ENCODE data around the gene KIF2A. TPM values are rescaled to one million over a fixed set of nuclear protein-coding genes. Genes with fewer than 3 reads are reported as not detected.

Gene KIF2A
- total and polyA plus RNA-seq, 9 of the 15 experiments (the other 6 are each of a cell fraction or from before 2014, with no cell fraction given) = 42.6 to 126 (median 77.6) TPM

- no peak overlapping the region for H3K27ac ChIP-seq (ENCODE audit: extremely low read depth, low read depth, low read length)
- WGBS (ENCODE audit: insufficient coverage, low coverage, missing lambda C conversion rate) = 81% methylated on average over 4 of the region's 4 CpGs
- H3K4me2 ChIP-seq (ENCODE audit: insufficient read depth, low read length) = no peak overlapping the region
- CTCF ChIA-PET (ENCODE audit: low intra/inter-chr PET ratio) = no interaction called here
- no peak overlapping the region for H3K9ac ChIP-seq (ENCODE audit: insufficient read depth in 1 of 2, low read depth in 2 of 2, low read length in 2 of 2)
- intact Hi-C loops (cut with micrococcal nuclease) (no loop called here), in situ Hi-C loops (cut with MboI) (loop anchor here (5.0 kb wide), 1 partner anchor 115 kb away; no protein-coding TSS in a partner anchor)
- POLR2A ChIA-PET = no interaction called here
- no TSS peak for BruUV-seq (replicated peaks)
- H2AFZ ChIP-seq (ENCODE audit: low read depth, low read length) = no peak overlapping the region
- peaks cover 93% of the 10 kb centered on the region for H3K79me2 ChIP-seq (ENCODE audit: control insufficient read depth, insufficient read depth, low read length)
- DNase-seq (ENCODE audit: extremely low read depth in 1 of 4, low spot score in 3 of 4) (no peak), FAIRE-seq (no peak), ATAC-seq (peak; percentile 16)
- no peaks in the 10 kb centered on the region for H3K27me3 ChIP-seq (ENCODE audit: control insufficient read depth in 2 of 2, insufficient read depth in 2 of 2, low read length in 2 of 2)
- H3K9me3 ChIP-seq (replicated peaks; ENCODE audit: control insufficient read depth, insufficient read depth, low read depth, low read length) = no peaks in the 10 kb centered on the region
- H3K9me1 ChIP-seq (ENCODE audit: control insufficient read depth, insufficient read depth, low read length) = no peaks in the 10 kb centered on the region
- H3K4me3 ChIP-seq = no peak overlapping the region
- H3K36me3 ChIP-seq (ENCODE audit: control insufficient read depth, insufficient read depth, low read length) = peaks cover 10% of the 10 kb centered on the region; the same call in 2 of the 3 replicates
- no peak for TF ChIP-seq ZNF449 (CRISPR knock-in tag; IDR thresholded peaks at IDR 0.05)
- TF ChIP-seq, protein P1, sequence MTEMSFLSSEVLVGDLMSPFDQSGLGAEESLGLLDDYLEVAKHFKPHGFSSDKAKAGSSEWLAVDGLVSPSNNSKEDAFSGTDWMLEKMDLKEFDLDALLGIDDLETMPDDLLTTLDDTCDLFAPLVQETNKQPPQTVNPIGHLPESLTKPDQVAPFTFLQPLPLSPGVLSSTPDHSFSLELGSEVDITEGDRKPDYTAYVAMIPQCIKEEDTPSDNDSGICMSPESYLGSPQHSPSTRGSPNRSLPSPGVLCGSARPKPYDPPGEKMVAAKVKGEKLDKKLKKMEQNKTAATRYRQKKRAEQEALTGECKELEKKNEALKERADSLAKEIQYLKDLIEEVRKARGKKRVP (CRISPR knock-in tag; IDR thresholded peaks at IDR 0.05) = no peak
- TF ChIP-seq TFAM (CRISPR knock-in tag; conservative IDR thresholded peaks at IDR 0.05) = no peak
- no peak for TF ChIP-seq STAT5B (CRISPR knock-in tag; IDR thresholded peaks at IDR 0.05)
- no peak for TF ChIP-seq IRF2 (CRISPR knock-in tag; IDR thresholded peaks at IDR 0.05)
- no peak for TF ChIP-seq TCF7 (IDR thresholded peaks at IDR 0.05; ENCODE audit: borderline replicate concordance)
- no peak for TF ChIP-seq NFYB (IDR thresholded peaks at IDR 0.05; ENCODE audit: extremely low read depth, insufficient read length)
- TF ChIP-seq PKNOX1 (IDR thresholded peaks at IDR 0.05) = no peak
- no peak for TF ChIP-seq MAZ (CRISPR knock-in tag; conservative IDR thresholded peaks at IDR 0.05 in 1 of 2, IDR thresholded peaks at IDR 0.05 in 1 of 2)
- TF ChIP-seq ATF1 (CRISPR knock-in tag; IDR thresholded peaks at IDR 0.05) = no peak
- no peak for TF ChIP-seq ATF1 (tag; IDR thresholded peaks at IDR 0.05)
- TF ChIP-seq DEAF1 (CRISPR knock-in tag; IDR thresholded peaks at IDR 0.05) = no peak
- no peak for TF ChIP-seq EGR1 (conservative IDR thresholded peaks at IDR 0.05)
- no peak for TF ChIP-seq SREBF1 (IDR thresholded peaks at IDR 0.05; ENCODE audit: borderline replicate concordance, low read depth, low read length)
- no peak for TF ChIP-seq ARID3B (CRISPR knock-in tag; IDR thresholded peaks at IDR 0.05; ENCODE audit: borderline replicate concordance)
- TF ChIP-seq PTTG1 (tag; IDR thresholded peaks at IDR 0.05; ENCODE audit: low read depth) = no peak
- TF ChIP-seq ZNF24 (IDR thresholded peaks at IDR 0.05) = no peak
- no peaks in the 10 kb centered on the region for H4K20me1 ChIP-seq (replicated peaks; ENCODE audit: control insufficient read depth, insufficient read depth, low read length)
- peaks cover 0 to 9% of the 10 kb centered on the region in 2 experiments; a peak in 2 of 5 replicates for H3K4me1 ChIP-seq (replicated peaks in 1 of 2; ENCODE audit: control insufficient read depth in 2 of 2, insufficient read depth in 2 of 2, low read length in 2 of 2)
Observed at GRCh38 chr5:62341783-62342475, 35.9 kb downstream of the KIF2A start.
